NT2/D1 (cell line): ENCODE results near the gene ATP5F1A.

Source experiments
- DNase-seq: peaks from one replicate; pipeline ENCODE4 v3.0.0-alpha.2; 2011; ENCODE audit warnings: low read depth, low spot score
- H3K27me3 ChIP-seq: 2 replicates; pipeline ENCODE4 v1.6.0; 2011; ENCODE audit warnings: mild to moderate bottlenecking; ENCODE audit not compliant: insufficient read length, insufficient read depth
- H3K36me3 ChIP-seq: 2 replicates; pipeline ENCODE4 v1.6.1; 2011; ENCODE audit warnings: mild to moderate bottlenecking, low read length, mixed read lengths; ENCODE audit not compliant: insufficient read depth, insufficient read length
- H3K4me1 ChIP-seq: 2 replicates; pipeline ENCODE4 v1.5.1; 2011; ENCODE audit not compliant: insufficient read depth, insufficient read length
- H3K4me3 ChIP-seq: 2 replicates; pipeline ENCODE4 v1.5.1; 2011; ENCODE audit warnings: low read depth; ENCODE audit not compliant: insufficient read length
- H3K9ac ChIP-seq: 2 replicates; pipeline ENCODE4 v1.6.0; 2011; ENCODE audit warnings: low read depth; ENCODE audit not compliant: insufficient read length
- H3K9me3 ChIP-seq: 2 replicates; pipeline ENCODE4 v1.5.1; 2011; ENCODE audit warnings: mild to moderate bottlenecking, low read length; ENCODE audit not compliant: insufficient read depth
- SUZ12 ChIP-seq: IDR thresholded peaks from 2 replicates; pipeline ENCODE4 v1.6.1; 2011; ENCODE audit not compliant: insufficient read length, insufficient read depth; ENCODE audit errors: extremely low read depth
- YY1 ChIP-seq: IDR thresholded peaks from 2 replicates; pipeline ENCODE4 v1.6.1; 2011; ENCODE audit not compliant: insufficient read length, insufficient read depth
- ZNF274 ChIP-seq: IDR thresholded peaks from 2 replicates; pipeline ENCODE4 v1.6.1; 2011; ENCODE audit warnings: mild to moderate bottlenecking, low read depth, low read length

Gene ATP5F1A

GRCh38 chr18:46040747-46041104 is 57.4 kb downstream of the ATP5F1A start:
- H3K9ac ChIP-seq: no peak overlapping the region
- no peak for TF ChIP-seq ZNF274
- no peak for TF ChIP-seq YY1
- TF ChIP-seq SUZ12: no peak
- no peaks in the 10 kb centered on the region for H3K27me3 ChIP-seq
- no peaks in the 10 kb centered on the region for H3K4me1 ChIP-seq
- peaks cover 14% of the 10 kb centered on the region for H3K36me3 ChIP-seq
- no peak for DNase-seq
- H3K4me3 ChIP-seq: no peak overlapping the region
- no peaks in the 10 kb centered on the region for H3K9me3 ChIP-seq

GRCh38 chr18:46040033-46040746 is 57.9 kb downstream of the ATP5F1A start:
- DNase-seq: no peak
- Histone ChIP-seq H3K4me3 (no peak overlapping the region), H3K27me3 (no peaks in the 10 kb centered on the region), H3K9me3 (no peaks in the 10 kb centered on the region), H3K36me3 (peaks cover 14% of the 10 kb centered on the region), H3K4me1 (no peaks in the 10 kb centered on the region), H3K9ac (no peak overlapping the region)
- TF ChIP-seq SUZ12: no peak
- TF ChIP-seq YY1: no peak
- no peak for TF ChIP-seq ZNF274

- Histone ChIP-seq H3K36me3 (peaks cover 17% of the 10 kb centered on the region), H3K27me3 (no peaks in the 10 kb centered on the region), H3K4me3 (no peak overlapping the region), H3K9me3 (no peaks in the 10 kb centered on the region), H3K4me1 (no peaks in the 10 kb centered on the region), H3K9ac (no peak overlapping the region)
- no peak for DNase-seq
- TF ChIP-seq ZNF274 (no peak), YY1 (no peak), SUZ12 (no peak)
Observed at GRCh38 chr18:46037512-46038305, 60.4 kb downstream of the ATP5F1A start.

DNA sequence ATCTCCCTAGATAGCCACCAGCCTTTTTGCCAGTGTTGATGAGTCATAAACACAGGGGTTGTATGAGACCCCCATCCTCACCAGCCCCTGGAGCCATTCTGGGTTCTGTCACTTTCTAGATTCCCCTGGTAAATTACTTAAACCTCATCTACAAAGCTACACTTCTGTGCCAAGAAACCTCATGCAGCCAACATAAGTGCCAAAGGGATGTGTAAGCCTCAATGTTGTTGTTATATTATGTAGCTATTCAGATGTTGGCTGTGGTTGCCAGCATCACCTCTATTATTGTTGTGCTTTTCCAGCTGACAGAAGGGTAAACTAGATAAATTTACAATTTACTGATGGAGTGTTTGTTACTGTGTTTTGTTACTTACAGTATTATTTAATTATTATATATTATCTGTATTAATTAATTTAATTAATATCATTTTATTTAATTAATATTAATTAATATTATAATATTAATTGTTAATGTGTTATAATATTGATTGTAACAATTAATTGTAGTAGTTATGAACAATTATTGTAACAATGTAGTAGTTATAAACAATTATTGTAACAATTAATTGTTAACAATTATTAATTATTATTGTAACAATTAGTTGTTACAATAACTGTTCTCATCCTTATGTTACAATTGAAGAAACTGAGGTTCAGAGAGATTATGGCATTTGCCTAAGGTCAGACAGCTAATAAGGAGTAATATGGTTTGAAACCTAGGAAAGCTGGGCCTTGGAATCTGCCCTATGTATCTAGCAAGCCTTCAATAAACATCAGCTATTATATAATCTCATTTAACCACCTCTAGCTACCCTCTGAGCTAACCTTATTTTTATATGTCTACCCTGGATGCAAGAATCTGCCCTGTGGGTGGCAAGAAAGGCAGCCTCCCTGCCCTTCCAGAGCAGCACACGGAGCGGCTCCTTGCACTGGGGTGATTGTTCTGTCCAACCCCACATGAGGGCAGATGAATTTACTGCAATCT is 62.1 kb downstream of the ATP5F1A start:
- TF ChIP-seq YY1 (no peak), SUZ12 (no peak), ZNF274 (no peak)
- DNase-seq: no peak
- Histone ChIP-seq H3K27me3 (no peaks in the 10 kb centered on the region), H3K36me3 (peaks cover 26% of the 10 kb centered on the region), H3K4me1 (no peaks in the 10 kb centered on the region), H3K9ac (no peak overlapping the region), H3K9me3 (no peaks in the 10 kb centered on the region), H3K4me3 (no peak overlapping the region)

DNA sequence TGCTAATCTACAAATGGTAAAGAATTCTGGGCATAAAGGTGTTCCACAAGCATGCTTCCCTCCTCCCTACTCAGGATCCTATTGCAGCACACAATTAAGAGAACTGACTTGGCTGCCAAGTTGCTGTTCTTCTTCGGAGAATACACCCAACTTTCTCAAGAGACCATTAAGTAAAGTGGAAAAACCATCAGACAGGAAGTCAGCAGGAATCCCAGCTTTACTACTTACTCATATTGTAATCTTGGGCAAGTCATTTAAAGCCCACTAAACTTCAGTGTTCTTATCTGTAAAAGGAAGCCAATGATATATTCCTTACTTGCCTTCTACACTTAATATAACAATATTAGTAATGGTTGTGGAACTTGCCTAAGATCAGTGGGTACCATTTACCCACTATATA is 63.9 kb downstream of the ATP5F1A start:
- H3K4me1 ChIP-seq: no peaks in the 10 kb centered on the region
- 0 out of 2 replicates have a peak, but pooled peaks cover under 1% of the 10 kb centered on the region for H3K9me3 ChIP-seq
- H3K4me3 ChIP-seq: no peak overlapping the region
- TF ChIP-seq ZNF274 (no peak), SUZ12 (no peak), YY1 (no peak)
- DNase-seq: no peak
- peaks cover 4% of the 10 kb centered on the region for H3K27me3 ChIP-seq
- peaks cover 24% of the 10 kb centered on the region for H3K36me3 ChIP-seq
- H3K9ac ChIP-seq: no peak overlapping the region

- no peak for DNase-seq
- Histone ChIP-seq H3K36me3 (peaks cover 15% of the 10 kb centered on the region), H3K27me3 (peaks cover 17% of the 10 kb centered on the region), H3K9me3 (peaks cover 9% of the 10 kb centered on the region; the same call in 1 of the 2 replicates), H3K9ac (no peak overlapping the region), H3K4me3 (no peak overlapping the region), H3K4me1 (no peaks in the 10 kb centered on the region)
- TF ChIP-seq SUZ12: no peak
- TF ChIP-seq ZNF274: no peak
- no peak for TF ChIP-seq YY1
Observed at GRCh38 chr18:46031741-46032140, 66.4 kb downstream of the ATP5F1A start.
